Colonic mucosa (tissue), 2 donors: ENCODE measurements around the gene NBPF8. TPM values are rescaled to one million over a fixed set of nuclear protein-coding genes. Genes with fewer than 3 reads are reported as not detected.

ENCODE experiments used
- total RNA-seq, 2 donors: library from RNA; stranded (reverse); fragmentation: NEBNext Ultra II Directional in 1 of 2; extraction: Animal tissue kit (Norgen Biotek cat#: 25700) in 1 of 2; gene quantifications; one replicate each; pipeline ENCODE4 v1.2.1, GENCODE V29; 2021
- donor health status: DM: no; HTN: no; CAD: no.
- donor health status: DM: no; HTN: no; CAD: no.

NBPF8 gene
- total RNA-seq, 2 donors from 2014 or later = 3.0 to 3.3 TPM

Other genes with a start within 250 kb of the NBPF8 start
- gene SEC22B, start 238.5 kb upstream of the NBPF8 start, total RNA-seq = 10 to 100 TPM; 26.3 to 29.3 TPM